HEK293 (cell line): Measurements from ENCODE around the gene C7orf57.

Experiments
- CTCF ChIA-PET: fragments of 350-600 bp; formaldehyde crosslinking; extraction: SDS; loops from one replicate; lab custom pipeline; 2021; ENCODE audit warnings: antibody characterized with exemption; lab: Yijun Ruan, JAX
- POLR2A ChIA-PET: fragments of 300-600 bp; formaldehyde crosslinking; extraction: SDS; loops from one replicate; lab custom pipeline; 2020; ENCODE audit warnings: antibody characterized with exemption, inconsistent platforms; lab: Yijun Ruan, JAX
- H3K27ac ChIP-seq: fragments of 200-500 bp; sonication (Bioruptor generic); 2 replicates; pipeline ENCODE4 v1.5.1; 2014; ENCODE audit warnings: low read depth, low read length, control low read depth, inconsistent platforms; ENCODE audit errors: extremely low read depth
- H3K36me3 ChIP-seq, 2 experiments: fragments of 200-500 bp in 1 of 2; sonication (Bioruptor generic) in 1 of 2; 1 replicate in 1 of 2; 2 replicates in 1 of 2; pipeline ENCODE4 v1.5.1; 2014 to 2017; ENCODE audit warnings: inconsistent platforms in 2 of 2, low read length in 2 of 2; ENCODE audit not compliant: control insufficient read depth in 2 of 2, insufficient read depth in 1 of 2
- H3K4me1 ChIP-seq: fragments of 200-500 bp; sonication (Bioruptor generic); 2 replicates; pipeline ENCODE4 v1.5.1; 2014; ENCODE audit warnings: mild to moderate bottlenecking, low read length, inconsistent platforms; ENCODE audit not compliant: control insufficient read depth, insufficient read depth
- H3K4me3 ChIP-seq: 2 replicates; pipeline ENCODE4 v1.5.1; 2011; ENCODE audit warnings: low read depth, mild to moderate bottlenecking, control low read depth, low read length, moderate library complexity
- H3K9me3 ChIP-seq: fragments of 200-500 bp; sonication (Bioruptor generic); 2 replicates; pipeline ENCODE4 v1.5.1; 2014; ENCODE audit warnings: low read depth, low read length, inconsistent platforms; ENCODE audit not compliant: control insufficient read depth, insufficient read depth
- INSM2 ChIP-seq: fragments of 450-650 bp; formaldehyde crosslinking; IDR thresholded peaks from 2 replicates; pipeline ENCODE4 v1.5.1; 2016; ENCODE audit warnings: missing biosample characterization, missing genetic modification characterization
- PRDM1 ChIP-seq: fragments of 450-650 bp; formaldehyde crosslinking; IDR thresholded peaks from 2 replicates; pipeline ENCODE4; 2016; ENCODE audit warnings: missing biosample characterization, missing genetic modification characterization
- SCRT1 ChIP-seq: fragments of 450-650 bp; formaldehyde crosslinking; IDR thresholded peaks from 2 replicates; pipeline ENCODE4 v1.5.1; 2016; ENCODE audit warnings: missing biosample characterization, missing genetic modification characterization, borderline replicate concordance
- SCRT2 ChIP-seq: fragments of 450-650 bp; formaldehyde crosslinking; IDR thresholded peaks from 2 replicates; pipeline ENCODE4 v1.5.1; 2016; ENCODE audit warnings: missing biosample characterization, missing genetic modification characterization
- SETDB1 ChIP-seq: IDR thresholded peaks from one replicate; pipeline ENCODE4 v1.6.1; 2017; ENCODE audit warnings: mild to moderate bottlenecking, low read length, moderate library complexity, mixed read lengths; ENCODE audit not compliant: insufficient read length
- TCF7L2 ChIP-seq: IDR thresholded peaks from 2 replicates; pipeline ENCODE4 v1.6.1; 2011; ENCODE audit warnings: low read depth, mild to moderate bottlenecking, inconsistent platforms, low read length, moderate library complexity, borderline replicate concordance
- ZBTB6 ChIP-seq: fragments of 450-650 bp; formaldehyde crosslinking; IDR thresholded peaks from 2 replicates; pipeline ENCODE4 v1.5.1; 2017; ENCODE audit warnings: missing biosample characterization, missing genetic modification characterization
- ZBTB8A ChIP-seq: fragments of 450-650 bp; formaldehyde crosslinking; IDR thresholded peaks from 2 replicates; pipeline ENCODE4 v1.5.1; 2016; ENCODE audit warnings: missing biosample characterization, missing genetic modification characterization
- ZFHX2 ChIP-seq: fragments of 450-650 bp; formaldehyde crosslinking; conservative IDR thresholded peaks from 2 replicates; pipeline ENCODE4 v1.5.1; 2016; ENCODE audit warnings: missing biosample characterization, missing genetic modification characterization
- ZNF16 ChIP-seq: fragments of 450-650 bp; formaldehyde crosslinking; IDR thresholded peaks from 2 replicates; pipeline ENCODE4 v1.5.1; 2016; ENCODE audit warnings: low read depth, missing biosample characterization, missing genetic modification characterization
- ZNF214 ChIP-seq: fragments of 450-650 bp; formaldehyde crosslinking; IDR thresholded peaks from 2 replicates; pipeline ENCODE4 v1.5.1; 2017; ENCODE audit warnings: missing biosample characterization, mild to moderate bottlenecking, missing genetic modification characterization, borderline replicate concordance
- ZNF335 ChIP-seq: fragments of 450-650 bp; formaldehyde crosslinking; conservative IDR thresholded peaks from 2 replicates; pipeline ENCODE4 v1.5.1; 2016; ENCODE audit warnings: missing biosample characterization, missing genetic modification characterization
- ZNF366 ChIP-seq: fragments of 450-650 bp; formaldehyde crosslinking; conservative IDR thresholded peaks from 2 replicates; pipeline ENCODE4 v1.5.1; 2016; ENCODE audit warnings: missing biosample characterization, missing genetic modification characterization
- ZNF423 ChIP-seq: fragments of 450-650 bp; formaldehyde crosslinking; IDR thresholded peaks from 2 replicates; pipeline ENCODE4 v1.5.1; 2016; ENCODE audit warnings: missing biosample characterization, missing genetic modification characterization
- ZNF488 ChIP-seq: fragments of 450-650 bp; formaldehyde crosslinking; IDR thresholded peaks from 2 replicates; pipeline ENCODE4 v1.5.1; 2016; ENCODE audit warnings: missing biosample characterization, missing genetic modification characterization
- ZNF549 ChIP-seq: fragments of 450-650 bp; IDR thresholded peaks from 2 replicates; pipeline ENCODE4 v1.5.1; 2018; ENCODE audit warnings: missing biosample characterization, missing genetic modification characterization, mild to moderate bottlenecking, inconsistent platforms, moderate library complexity
- ZNF560 ChIP-seq: fragments of 450-650 bp; formaldehyde crosslinking; IDR thresholded peaks from 2 replicates; pipeline ENCODE4 v1.5.1; 2017; ENCODE audit warnings: missing biosample characterization, missing genetic modification characterization, borderline replicate concordance
- ZNF561 ChIP-seq: fragments of 450-650 bp; IDR thresholded peaks from 2 replicates; pipeline ENCODE4 v1.5.1; 2018; ENCODE audit warnings: missing biosample characterization, missing genetic modification characterization, borderline replicate concordance
- ZNF621 ChIP-seq: fragments of 450-650 bp; formaldehyde crosslinking; IDR thresholded peaks from 2 replicates; pipeline ENCODE4 v1.5.1; 2017; ENCODE audit warnings: missing biosample characterization, missing genetic modification characterization
- ZNF692 ChIP-seq: fragments of 450-650 bp; formaldehyde crosslinking; IDR thresholded peaks from 2 replicates; pipeline ENCODE4 v1.5.1; 2016; ENCODE audit warnings: missing biosample characterization, missing genetic modification characterization
- ZNF776 ChIP-seq: fragments of 450-650 bp; formaldehyde crosslinking; IDR thresholded peaks from 2 replicates; pipeline ENCODE4 v1.5.0; 2017; ENCODE audit warnings: missing biosample characterization, missing genetic modification characterization, borderline replicate concordance
- ZNF777 ChIP-seq: fragments of 450-650 bp; formaldehyde crosslinking; IDR thresholded peaks from 2 replicates; pipeline ENCODE4 v1.5.1; 2017; ENCODE audit warnings: missing biosample characterization, missing genetic modification characterization, borderline replicate concordance
- ZNF830 ChIP-seq: fragments of 450-650 bp; IDR thresholded peaks from 2 replicates; pipeline ENCODE4 v1.5.0; 2018; ENCODE audit warnings: missing biosample characterization, missing genetic modification characterization, low read depth, mild to moderate bottlenecking, moderate library complexity
- TF ChIP-seq, protein P1 (sequence below): fragments of 450-650 bp; formaldehyde crosslinking; IDR thresholded peaks from 2 replicates; pipeline ENCODE4 v1.5.1; 2017; ENCODE audit warnings: missing biosample characterization, mild to moderate bottlenecking, missing genetic modification characterization, moderate library complexity
- TF ChIP-seq, protein P2 (sequence below): fragments of 450-650 bp; formaldehyde crosslinking; IDR thresholded peaks from 2 replicates; pipeline ENCODE4 v1.5.1; 2016; ENCODE audit warnings: missing biosample characterization, missing genetic modification characterization

Gene C7orf57

DNA sequence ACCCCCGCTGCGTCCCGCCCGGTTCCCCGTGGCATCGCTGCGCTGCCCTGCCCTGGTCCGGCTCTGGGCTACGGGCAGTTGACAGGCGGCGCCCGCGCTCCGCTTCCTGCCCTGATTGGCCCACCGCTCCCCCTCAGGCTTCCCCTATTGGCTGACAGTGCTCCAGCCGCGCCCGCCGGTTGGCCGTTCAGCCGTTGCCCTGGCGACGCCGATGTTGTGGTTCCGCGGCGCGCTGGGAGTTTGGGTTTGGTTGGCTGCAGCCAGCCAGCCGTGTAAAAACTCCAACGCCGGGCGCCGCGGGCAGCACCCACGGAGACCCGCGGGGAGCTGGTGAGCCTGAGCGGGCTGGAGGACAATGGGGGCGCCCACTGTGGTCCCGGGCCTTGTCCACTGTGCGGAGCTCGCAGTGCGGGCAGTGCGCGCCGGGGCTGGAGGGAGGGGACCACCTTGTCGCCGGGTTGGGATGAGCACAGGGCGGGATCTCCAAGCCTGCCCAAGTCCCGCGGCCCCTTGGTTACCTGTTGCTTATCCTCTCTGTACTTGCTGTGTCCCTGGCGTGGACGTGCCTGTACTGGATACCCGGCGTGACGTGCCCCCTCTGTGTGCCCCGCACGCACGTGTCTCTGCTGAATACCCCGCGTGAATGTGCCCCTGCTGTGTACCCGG lies at the start of gene C7orf57:
Gene C7orf57 (plus strand): TSS at position 243 of the 666 bp plus-strand sequence. CDS start 766 bp downstream, outside the sequence.
- Histone ChIP-seq H3K27ac (no peak within 1 kb of the TSS), H3K9me3 (no peaks in the 10 kb centered on the region), H3K4me1 (peaks cover 3% of the 10 kb centered on the region), H3K36me3 (no peaks in the 10 kb centered on the region), H3K4me3 (peak within 1 kb of the TSS; percentile 74)
- ChIA-PET POLR2A (interaction anchor here (1.0 to 1.3 kb wide), 2 partner anchors 53 to 56 kb away, joined by 3 to 4 read pairs; no protein-coding TSS in a partner anchor), CTCF (no interaction called here)
- peak; percentile 84 for TF ChIP-seq ZNF335 (tag by site-specific recombination)
- TF ChIP-seq ZNF16 (tag by site-specific recombination), result no peak
- TF ChIP-seq ZNF488 (tag by site-specific recombination), result no peak
- no peak for TF ChIP-seq ZNF776 (tag by site-specific recombination)
- TF ChIP-seq SCRT1, result peak; percentile 67; the same call in 1 of the 2 replicates
- no peak for TF ChIP-seq ZNF561 (tag by site-specific recombination)
- TF ChIP-seq ZNF777 (tag by site-specific recombination), result 0 out of 2 replicates have a peak, but pooled peaks have one; percentile 75
- peak; percentile 39 for TF ChIP-seq ZFHX2
- TF ChIP-seq, protein P1, sequence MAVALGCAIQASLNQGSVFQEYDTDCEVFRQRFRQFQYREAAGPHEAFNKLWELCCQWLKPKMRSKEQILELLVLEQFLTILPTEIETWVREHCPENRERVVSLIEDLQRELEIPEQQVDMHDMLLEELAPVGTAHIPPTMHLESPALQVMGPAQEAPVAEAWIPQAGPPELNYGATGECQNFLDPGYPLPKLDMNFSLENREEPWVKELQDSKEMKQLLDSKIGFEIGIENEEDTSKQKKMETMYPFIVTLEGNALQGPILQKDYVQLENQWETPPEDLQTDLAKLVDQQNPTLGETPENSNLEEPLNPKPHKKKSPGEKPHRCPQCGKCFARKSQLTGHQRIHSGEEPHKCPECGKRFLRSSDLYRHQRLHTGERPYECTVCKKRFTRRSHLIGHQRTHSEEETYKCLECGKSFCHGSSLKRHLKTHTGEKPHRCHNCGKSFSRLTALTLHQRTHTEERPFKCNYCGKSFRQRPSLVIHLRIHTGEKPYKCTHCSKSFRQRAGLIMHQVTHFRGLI (tag by site-specific recombination), result peak; percentile 63
- no peak for TF ChIP-seq ZBTB6 (tag by site-specific recombination)
- no peak for TF ChIP-seq ZNF366 (tag by site-specific recombination)
- TF ChIP-seq ZNF692 (tag by site-specific recombination), result peak; percentile 35; the same call in 1 of the 2 replicates
- TF ChIP-seq INSM2 (tag by site-specific recombination), result no peak
- peak; percentile 96 for TF ChIP-seq SCRT2 (tag by site-specific recombination)
- TF ChIP-seq ZNF830, result no peak
- no peak for TF ChIP-seq ZNF214 (tag by site-specific recombination)
- no peak for TF ChIP-seq ZNF423 (tag by site-specific recombination)
- TF ChIP-seq, protein P2, sequence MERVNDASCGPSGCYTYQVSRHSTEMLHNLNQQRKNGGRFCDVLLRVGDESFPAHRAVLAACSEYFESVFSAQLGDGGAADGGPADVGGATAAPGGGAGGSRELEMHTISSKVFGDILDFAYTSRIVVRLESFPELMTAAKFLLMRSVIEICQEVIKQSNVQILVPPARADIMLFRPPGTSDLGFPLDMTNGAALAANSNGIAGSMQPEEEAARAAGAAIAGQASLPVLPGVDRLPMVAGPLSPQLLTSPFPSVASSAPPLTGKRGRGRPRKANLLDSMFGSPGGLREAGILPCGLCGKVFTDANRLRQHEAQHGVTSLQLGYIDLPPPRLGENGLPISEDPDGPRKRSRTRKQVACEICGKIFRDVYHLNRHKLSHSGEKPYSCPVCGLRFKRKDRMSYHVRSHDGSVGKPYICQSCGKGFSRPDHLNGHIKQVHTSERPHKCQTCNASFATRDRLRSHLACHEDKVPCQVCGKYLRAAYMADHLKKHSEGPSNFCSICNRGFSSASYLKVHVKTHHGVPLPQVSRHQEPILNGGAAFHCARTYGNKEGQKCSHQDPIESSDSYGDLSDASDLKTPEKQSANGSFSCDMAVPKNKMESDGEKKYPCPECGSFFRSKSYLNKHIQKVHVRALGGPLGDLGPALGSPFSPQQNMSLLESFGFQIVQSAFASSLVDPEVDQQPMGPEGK (tag by site-specific recombination), result 0 out of 2 replicates have a peak, but pooled peaks have one; percentile 16
- TF ChIP-seq PRDM1, result no peak
- TF ChIP-seq ZNF621 (tag by site-specific recombination), result peak; percentile 51; the same call in 1 of the 2 replicates
- no peak for TF ChIP-seq ZBTB8A (tag by site-specific recombination)
- no peak for TF ChIP-seq SETDB1
- no peak for TF ChIP-seq ZNF560 (tag by site-specific recombination)
- no peak for TF ChIP-seq ZNF549 (tag by site-specific recombination)
- no peak for TF ChIP-seq TCF7L2
